GM18505 (cell line): ENCODE data around the gene MRTFB.
"Not testable (repeated sequence)": the region's sequence is repeated elsewhere in the genome, so short reads cannot be mapped to it uniquely, and the experiment has no call there.

Experiments
- ATAC-seq: cut with Tn5 transposase; IDR thresholded peaks from one replicate; pipeline ENCODE4 v1.9.1; 2021; ENCODE audit not compliant: unreplicated experiment
- POLR2A ChIP-seq: IDR thresholded peaks from 4 replicates; pipeline ENCODE4 v1.6.1; 2011; ENCODE audit warnings: borderline replicate concordance; ENCODE audit not compliant: insufficient read depth, insufficient read length; ENCODE audit errors: extremely low read depth

MRTFB gene, protein sequence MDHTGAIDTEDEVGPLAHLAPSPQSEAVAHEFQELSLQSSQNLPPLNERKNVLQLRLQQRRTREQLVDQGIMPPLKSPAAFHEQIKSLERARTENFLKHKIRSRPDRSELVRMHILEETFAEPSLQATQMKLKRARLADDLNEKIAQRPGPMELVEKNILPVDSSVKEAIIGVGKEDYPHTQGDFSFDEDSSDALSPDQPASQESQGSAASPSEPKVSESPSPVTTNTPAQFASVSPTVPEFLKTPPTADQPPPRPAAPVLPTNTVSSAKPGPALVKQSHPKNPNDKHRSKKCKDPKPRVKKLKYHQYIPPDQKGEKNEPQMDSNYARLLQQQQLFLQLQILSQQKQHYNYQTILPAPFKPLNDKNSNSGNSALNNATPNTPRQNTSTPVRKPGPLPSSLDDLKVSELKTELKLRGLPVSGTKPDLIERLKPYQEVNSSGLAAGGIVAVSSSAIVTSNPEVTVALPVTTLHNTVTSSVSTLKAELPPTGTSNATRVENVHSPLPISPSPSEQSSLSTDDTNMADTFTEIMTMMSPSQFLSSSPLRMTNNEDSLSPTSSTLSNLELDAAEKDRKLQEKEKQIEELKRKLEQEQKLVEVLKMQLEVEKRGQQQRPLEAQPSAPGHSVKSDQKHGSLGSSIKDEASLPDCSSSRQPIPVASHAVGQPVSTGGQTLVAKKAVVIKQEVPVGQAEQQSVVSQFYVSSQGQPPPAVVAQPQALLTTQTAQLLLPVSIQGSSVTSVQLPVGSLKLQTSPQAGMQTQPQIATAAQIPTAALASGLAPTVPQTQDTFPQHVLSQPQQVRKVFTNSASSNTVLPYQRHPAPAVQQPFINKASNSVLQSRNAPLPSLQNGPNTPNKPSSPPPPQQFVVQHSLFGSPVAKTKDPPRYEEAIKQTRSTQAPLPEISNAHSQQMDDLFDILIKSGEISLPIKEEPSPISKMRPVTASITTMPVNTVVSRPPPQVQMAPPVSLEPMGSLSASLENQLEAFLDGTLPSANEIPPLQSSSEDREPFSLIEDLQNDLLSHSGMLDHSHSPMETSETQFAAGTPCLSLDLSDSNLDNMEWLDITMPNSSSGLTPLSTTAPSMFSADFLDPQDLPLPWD

DNA sequence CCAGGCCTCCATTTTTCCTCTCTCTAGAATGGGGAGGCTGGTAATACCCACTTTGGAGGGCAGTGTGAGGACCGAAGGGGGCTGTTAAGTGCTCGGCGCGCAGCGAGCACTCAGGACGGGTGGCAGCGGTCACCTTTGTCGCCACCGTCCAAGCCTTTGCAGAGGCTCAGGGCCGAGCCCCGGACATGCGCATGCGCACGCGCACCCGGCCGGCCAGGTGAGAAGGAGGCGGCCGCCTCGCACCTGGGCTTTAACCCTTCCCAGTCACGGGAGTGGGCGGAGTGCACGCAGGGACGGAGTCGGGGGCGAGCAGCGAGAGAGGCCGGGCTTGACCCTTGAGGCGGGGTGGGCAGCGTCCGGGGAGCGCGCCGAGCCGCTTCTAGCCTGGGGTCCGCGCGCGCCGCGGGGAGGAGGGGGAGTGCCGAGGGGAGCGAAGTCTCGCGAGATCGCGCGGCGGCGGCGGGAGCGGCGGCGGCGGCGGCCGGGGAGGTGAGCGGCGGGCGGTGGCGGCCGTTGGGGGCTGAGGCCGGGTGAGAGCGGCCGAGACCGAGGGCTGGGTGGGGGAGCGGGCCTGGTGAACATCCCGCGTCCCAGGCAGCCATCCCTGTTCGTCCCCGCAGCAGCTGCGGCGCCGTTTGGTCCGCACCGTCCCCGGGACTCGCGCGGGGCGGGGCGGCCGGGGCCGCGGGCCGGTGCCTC, at the start of gene MRTFB:
TSS of gene MRTFB (plus strand) at position 443 of the 699 bp plus-strand sequence. CDS start 69,288 bp downstream, outside the sequence.
- TF ChIP-seq POLR2A = peak; percentile 50
- peak; percentile 84 for ATAC-seq

DNA sequence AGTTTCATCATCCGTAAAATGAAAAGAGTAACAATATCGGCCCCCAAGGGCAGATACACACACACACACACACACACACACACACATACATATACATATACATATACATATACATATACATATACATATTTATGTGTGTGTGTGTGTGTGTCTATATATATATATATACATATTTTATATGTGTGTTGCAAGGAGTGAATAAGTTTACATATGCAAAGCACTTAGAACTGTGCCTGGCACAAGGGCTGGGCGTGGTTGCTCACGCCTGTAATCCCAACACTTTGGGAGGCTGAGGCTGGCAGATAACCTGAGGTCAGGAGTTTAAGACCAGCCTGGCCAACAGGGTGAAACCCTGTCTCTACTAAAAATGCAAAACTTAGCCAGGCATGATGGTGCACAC, 47.6 kb upstream of the MRTFB start:
- ATAC-seq = not testable (repeated sequence)

DNA sequence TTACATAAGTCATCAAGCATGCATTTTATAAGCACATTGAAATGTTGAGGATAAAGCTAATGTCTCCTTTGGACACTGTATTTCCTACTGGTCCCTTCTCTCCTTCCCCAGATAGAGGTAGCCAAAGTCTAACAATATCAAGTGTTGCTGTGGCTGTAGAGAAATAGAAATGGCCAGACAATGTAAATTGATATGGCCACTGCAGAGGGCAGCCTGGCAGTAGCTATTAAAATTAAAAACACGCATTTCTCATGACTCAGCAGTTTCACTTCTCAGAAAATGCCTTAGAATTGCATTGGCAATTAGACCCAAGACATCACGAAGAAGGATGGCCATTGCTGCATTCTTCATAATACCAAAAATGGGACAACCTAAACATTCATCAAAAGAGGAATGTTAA, 46.8 kb upstream of the MRTFB start:
- no peak for TF ChIP-seq POLR2A
- no peak for ATAC-seq

DNA sequence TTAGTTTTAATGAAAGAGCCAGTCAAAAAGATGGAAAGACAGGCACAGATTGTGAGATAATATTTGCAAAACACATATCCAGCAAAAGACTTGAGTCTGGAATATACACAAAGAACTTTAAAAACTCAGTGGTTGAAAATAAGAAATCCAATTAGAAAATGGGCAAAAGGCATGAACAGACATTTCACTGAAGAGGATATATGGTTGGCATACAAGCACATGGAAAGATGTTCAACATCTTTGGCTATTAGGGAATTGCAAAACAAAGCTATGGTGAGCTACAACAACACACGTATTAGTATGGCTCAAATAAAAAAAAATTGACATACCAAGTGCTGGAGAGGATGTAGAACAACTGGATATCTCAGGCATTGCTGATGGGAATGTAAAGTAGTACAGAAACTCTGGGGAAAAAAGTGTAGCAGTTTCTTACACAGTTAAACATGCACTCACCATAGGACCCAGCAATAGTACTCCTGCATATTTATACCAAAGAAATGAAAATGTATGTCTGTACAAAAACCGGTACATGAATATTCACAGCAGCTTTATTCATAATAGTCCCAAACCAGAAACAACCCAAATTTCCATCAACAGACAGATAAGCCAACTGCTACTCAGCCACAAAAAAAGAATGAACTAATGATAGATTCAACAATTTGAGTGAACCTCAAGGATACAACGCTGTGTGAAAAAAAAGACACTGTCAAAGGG, 44.4 kb upstream of the MRTFB start:
- TF ChIP-seq POLR2A = no peak
- no peak for ATAC-seq

DNA sequence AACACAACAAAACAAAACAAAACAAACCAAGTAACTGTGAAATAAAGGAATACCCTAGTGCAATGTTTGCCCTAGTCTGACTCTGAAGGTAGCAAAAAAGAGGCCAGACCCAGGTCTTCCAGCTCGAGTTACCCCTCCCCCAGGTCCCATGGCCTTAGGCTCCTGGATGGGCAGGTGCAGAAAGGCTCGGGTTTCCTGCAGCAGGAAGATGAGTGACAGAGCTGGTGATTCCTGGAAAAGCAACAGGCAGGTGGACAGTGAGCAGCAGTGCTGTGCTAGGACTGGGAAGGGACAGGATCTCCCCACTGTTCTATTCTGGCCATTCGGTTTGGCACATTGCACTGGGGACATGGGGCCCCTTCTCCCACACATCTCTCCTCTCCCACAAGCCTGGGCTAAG, 42.9 kb upstream of the MRTFB start:
- no peak for TF ChIP-seq POLR2A
- ATAC-seq = no peak

DNA sequence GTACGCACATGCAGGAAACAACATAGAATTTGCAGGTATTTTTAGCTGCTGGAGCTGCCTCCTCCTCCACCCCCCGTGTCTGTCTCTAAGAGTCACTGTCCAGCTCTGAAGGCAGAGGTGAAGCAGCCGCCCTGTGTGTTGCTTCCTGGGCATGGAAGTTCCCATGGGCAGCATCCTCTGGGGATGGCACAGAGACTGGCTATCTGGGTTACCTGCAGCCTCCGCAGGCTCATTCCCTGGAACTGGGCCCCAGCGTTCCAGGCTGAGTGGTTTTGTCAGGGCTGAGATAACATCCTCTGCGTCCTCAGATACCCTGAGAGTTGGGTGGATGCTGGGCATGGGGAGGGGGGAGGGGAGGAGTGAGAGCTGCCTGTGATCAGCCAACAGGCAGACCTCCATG, 41.5 kb upstream of the MRTFB start:
- TF ChIP-seq POLR2A = no peak

DNA sequence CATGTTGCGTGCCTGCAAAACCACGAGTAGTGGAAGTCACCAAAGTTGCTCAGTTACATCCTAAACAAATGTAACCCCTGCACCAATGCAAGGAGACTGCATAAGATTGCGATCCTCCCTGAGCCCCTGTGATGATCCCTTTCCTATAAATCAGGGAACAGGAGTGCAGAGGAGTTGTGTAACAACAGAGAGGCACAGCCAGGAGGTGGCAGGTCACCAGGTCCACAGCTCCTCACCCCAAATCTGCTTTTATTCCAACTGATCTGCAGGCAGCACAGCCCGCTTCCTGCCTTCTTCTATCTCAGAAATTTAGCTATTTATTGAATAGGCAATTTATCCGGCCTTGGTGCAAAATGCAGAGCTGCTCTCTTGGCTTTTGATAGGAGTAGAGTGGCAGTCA, 36.0 kb upstream of the MRTFB start:
- no peak for TF ChIP-seq POLR2A
- no peak for ATAC-seq

More for the DNA sequence above, 41.5 kb upstream of the MRTFB start:
- ATAC-seq = no peak

DNA sequence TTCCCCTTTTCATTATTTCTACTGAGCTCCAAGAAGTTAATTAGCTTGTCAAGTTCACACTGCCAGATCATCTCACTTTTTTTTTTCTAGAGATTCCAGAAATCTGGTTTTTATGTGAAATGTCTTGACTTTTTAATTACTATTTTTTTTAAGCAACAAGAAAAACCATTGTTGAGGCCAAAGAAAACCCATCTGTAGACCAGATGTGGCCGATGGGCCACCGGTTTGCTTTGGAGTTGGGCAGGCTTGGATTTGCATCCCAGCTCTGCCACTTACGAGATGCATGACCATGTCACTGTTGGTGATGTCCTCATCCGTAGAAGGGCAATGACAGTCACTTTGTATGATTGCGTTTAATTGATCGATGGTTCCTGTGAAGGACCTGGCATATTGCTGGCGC, 34.2 kb upstream of the MRTFB start:
- no peak for TF ChIP-seq POLR2A
- ATAC-seq = no peak

DNA sequence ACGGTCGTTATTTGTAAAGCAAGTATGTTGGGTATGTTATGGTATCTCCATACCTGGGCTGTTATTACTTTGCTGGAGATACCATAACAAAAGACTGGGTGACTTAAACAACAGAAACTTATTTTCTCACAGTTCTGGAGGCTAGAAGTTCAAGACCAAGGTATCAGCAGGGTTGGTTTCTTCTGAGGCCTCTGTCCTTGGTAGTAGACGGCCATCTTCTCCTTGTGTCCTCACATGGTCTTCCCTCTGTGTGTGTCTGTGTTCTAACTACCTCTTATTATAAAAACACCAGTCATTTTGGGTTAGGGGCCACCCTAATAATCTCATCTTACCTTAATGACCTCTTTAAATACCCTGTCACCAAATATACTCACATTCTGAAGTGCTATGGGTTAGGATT, 33.2 kb upstream of the MRTFB start:
- ATAC-seq = no peak
- no peak for TF ChIP-seq POLR2A

DNA sequence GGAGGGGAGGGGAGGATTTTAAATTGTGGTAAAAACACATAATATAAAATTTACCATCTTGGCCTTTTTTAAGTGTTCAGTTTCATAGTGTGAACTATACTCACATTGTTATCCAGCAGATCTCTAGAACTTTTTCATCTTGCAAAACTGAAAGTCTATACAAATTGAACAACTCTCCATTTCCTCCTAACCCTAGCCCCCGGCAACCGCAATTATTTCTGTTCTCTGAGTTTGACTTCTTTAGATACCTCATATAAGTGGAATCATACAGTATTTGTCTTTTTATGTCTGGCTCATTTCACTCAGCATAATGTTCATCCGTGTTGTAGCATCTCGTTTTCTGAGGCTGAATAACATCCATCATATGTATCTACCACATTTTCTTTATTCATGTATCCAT, 30.0 kb upstream of the MRTFB start:
- ATAC-seq = no peak
- TF ChIP-seq POLR2A = no peak

DNA sequence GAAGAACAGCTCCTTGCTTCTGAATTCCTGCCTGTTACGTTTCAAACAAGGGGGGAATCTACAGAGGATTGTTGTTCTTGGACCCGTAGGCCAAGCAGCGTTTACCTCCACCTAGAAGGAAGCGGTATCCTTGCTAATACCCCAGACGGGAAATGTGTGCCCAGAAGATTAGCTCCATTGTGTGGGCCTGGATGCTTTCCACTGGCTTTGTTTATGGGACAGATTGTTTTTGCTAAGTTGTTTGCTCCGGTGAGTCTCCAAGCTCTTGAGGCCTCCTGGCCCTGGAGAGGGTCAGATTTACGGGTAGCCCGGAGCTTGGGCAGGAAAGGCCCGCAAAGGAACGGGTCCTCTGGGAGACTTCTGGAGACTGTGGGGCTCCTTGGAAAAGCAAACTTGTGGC, 28.4 kb upstream of the MRTFB start:
- no peak for ATAC-seq
- no peak for TF ChIP-seq POLR2A

DNA sequence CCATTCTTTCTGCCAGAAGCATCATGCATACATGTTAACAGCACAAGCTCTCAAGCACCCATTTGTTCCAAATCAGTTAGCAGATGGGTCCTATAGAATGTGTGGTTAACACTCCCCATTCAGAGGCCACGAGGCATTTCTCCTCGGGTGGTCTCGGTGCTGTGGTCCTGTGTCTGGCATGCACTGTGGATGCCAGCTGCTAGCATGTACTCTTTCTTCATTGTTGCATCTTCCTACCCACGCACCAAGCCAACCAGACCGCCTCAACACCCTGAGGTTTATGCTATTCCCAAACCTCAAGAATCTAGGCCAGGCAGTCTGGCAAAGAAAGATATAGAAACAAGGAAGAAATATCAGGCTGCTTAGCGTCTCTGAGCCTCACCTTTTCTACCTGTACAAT, 27.8 kb upstream of the MRTFB start:
- TF ChIP-seq POLR2A = no peak
- ATAC-seq = no peak
